Right lobe of liver (tissue), 6 donors: ENCODE results near the gene CABYR. TPM values are rescaled to one million over a fixed set of nuclear protein-coding genes. Genes with fewer than 3 reads are reported as not detected.

Experiments used
- ATAC-seq, 4 donors: fragments of 200-7000 bp; cut with Tn5 transposase; one replicate each; pipeline ENCODE4 v1.9.1; 2020; ENCODE audit warnings: mild to moderate bottlenecking in 4 of 4, moderate library complexity in 4 of 4
- DNase-seq, 3 donors: peaks; one replicate each; pipeline ENCODE4 v3.0.0-alpha.2; 2020
- H3K27ac ChIP-seq, 3 donors: fragments of 200-600 bp; one replicate each; pipeline ENCODE4 v1.8.0; 2022
- H3K27me3 ChIP-seq, 2 donors: fragments of 200-600 bp; one replicate each; pipeline ENCODE4 v1.8.0; 2022
- H3K36me3 ChIP-seq, 4 donors: fragments of 200-600 bp; sonication (generic) in 1 of 4; one replicate each; pipeline versions ENCODE4 v1.5.1 to v1.8.0; 2017 to 2022; ENCODE audit warnings: control low read depth in 1 of 4
- H3K4me1 ChIP-seq, 4 donors: fragments of 200-600 bp; sonication (generic) in 1 of 4; one replicate each; pipeline versions ENCODE4 v1.5.1 to v1.8.0; 2017 to 2022; ENCODE audit warnings: control low read depth in 1 of 4
- H3K4me3 ChIP-seq, 3 donors: fragments of 200-600 bp; one replicate each; pipeline ENCODE4 v1.8.0; 2022
- H3K9me3 ChIP-seq, 4 donors: fragments of 200-600 bp; sonication (generic) in 1 of 4; one replicate each; pipeline versions ENCODE4 v1.5.1 to v1.8.0; 2017 to 2022; ENCODE audit warnings: control low read depth in 1 of 4
- CTCF ChIP-seq, 4 donors: fragments of 200-600 bp in 3 of 4; fragments of 450-650 bp in 1 of 4; IDR thresholded peaks; one replicate each; pipeline versions ENCODE4 v1.5.1 to v1.8.0; 2016 to 2022; ENCODE audit warnings: antibody characterized with exemption in 4 of 4, mild to moderate bottlenecking in 2 of 4
- POLR2A ChIP-seq: fragments of 450-650 bp; IDR thresholded peaks from one replicate; pipeline ENCODE4 v1.6.1; 2017; ENCODE audit warnings: antibody characterized with exemption, mild to moderate bottlenecking
- WGBS: methylation state at CpG from one replicate; pipeline ENCODE4 v1.1.6; 2018; ENCODE audit warnings: low coverage, low lambda C conversion rate; ENCODE audit not compliant: insufficient coverage; ENCODE audit errors: missing lambda C conversion rate; 5-methylcytosine and 5-hydroxymethylcytosine counted together
- intact Hi-C, 2 donors: fragments of 100-400 bp; cut with DNase I; formaldehyde crosslinking; loops; one replicate each; pipeline versions ENCODE4 v1.11.2 to v1.14.1; 2022
- total RNA-seq, 6 experiments: library from RNA; depleted of rRNA in 2 of 6; stranded (reverse); fragments of >200 nt in 2 of 6; fragmentation: NEBNext Ultra II Directional in 3 of 6; extraction: Animal tissue kit (Norgen Biotek cat#: 25700) in 3 of 6; gene quantifications; one replicate each; pipeline versions ENCODE4 v1.1.0 to v1.2.4, GENCODE V29; 2016 to 2023
- donor health status: DM: no; HTN: yes; CAD: no.
- donor health status: DM: no; HTN: no; CAD: no.
- donor health status: DM: no; HTN: no; CAD: no.
- donor health status: DM: no; HTN: yes; CAD: no.
- donor health status: DM: no; HTN: yes; CAD: no.

CABYR gene
- total RNA-seq, 6 experiments from 2014 or later: 0.31 to 7.5 (median 3.7) TPM; not detected in 2

GRCh38 chr18:24114924-24115549 lies 23.8 kb upstream of the CABYR start:
- H3K4me3 ChIP-seq: peak overlapping the region; percentile 41 to 63 (median 59)
- H3K4me1 ChIP-seq: peaks cover 0 to 34% (median 9%) of the 10 kb centered on the region in 4 donors
- WGBS: 10% methylated on average over 4 of the region's 4 CpGs
- peak overlapping the region; percentile 91 to 97 (median 96) for H3K27ac ChIP-seq
- ATAC-seq (peak; percentile 6 to 50 (median 24)), DNase-seq (no peak)
- intact Hi-C loops: loop anchor here (10.0 kb wide), 2 partner anchors 50 to 60 kb away; no protein-coding TSS in a partner anchor
- TF ChIP-seq POLR2A (peak; percentile 48), CTCF (IDR thresholded peaks at IDR 0.05) (no peak)
- peaks cover 0 to 16% (median 5%) of the 10 kb centered on the region in 4 donors for H3K36me3 ChIP-seq
- H3K9me3 ChIP-seq: no peaks in the 10 kb centered on the region
- H3K27me3 ChIP-seq: no peaks in the 10 kb centered on the region

GRCh38 chr18:24115628-24116027 lies 23.2 kb upstream of the CABYR start:
- peaks cover 0 to 22% (median 8%) of the 10 kb centered on the region in 4 donors for H3K36me3 ChIP-seq
- intact Hi-C loops: loop anchor here (10.0 kb wide), 2 partner anchors 51 to 61 kb away; no protein-coding TSS in a partner anchor
- ATAC-seq (no peak), DNase-seq (no peak)
- TF ChIP-seq CTCF (IDR thresholded peaks at IDR 0.05) (no peak), POLR2A (no peak)
- peak overlapping the region; percentile 91 to 97 (median 96) for H3K27ac ChIP-seq
- H3K27me3 ChIP-seq: no peaks in the 10 kb centered on the region
- H3K4me1 ChIP-seq: peaks cover 0 to 36% (median 9%) of the 10 kb centered on the region in 4 donors
- 24% methylated on average over 2 of the region's 2 CpGs for WGBS
- H3K4me3 ChIP-seq: peak overlapping the region; percentile 12 to 63 (median 59)
- H3K9me3 ChIP-seq: no peaks in the 10 kb centered on the region

GRCh38 chr18:24118750-24119577 lies 19.9 kb upstream of the CABYR start:
- intact Hi-C loops: loop anchor here (10.0 kb wide), 2 partner anchors 54 to 64 kb away; no protein-coding TSS in a partner anchor

More at GRCh38 chr18:24118750-24119577, 19.9 kb upstream of the CABYR start:
- Histone ChIP-seq H3K27me3 (no peaks in the 10 kb centered on the region), H3K27ac (peak overlapping the region in 2 of 3 donors; percentile 11 to 97), H3K4me3 (no peak overlapping the region), H3K36me3 (peaks cover 0 to 35% (median 15%) of the 10 kb centered on the region in 4 donors), H3K9me3 (no peaks in the 10 kb centered on the region), H3K4me1 (peaks cover 0 to 33% (median 9%) of the 10 kb centered on the region in 4 donors)
- peak; percentile 55 to 64 (median 57) for ATAC-seq
- 58% methylated on average over 8 of the region's 8 CpGs for WGBS
- peak in 2 of 3 donors; percentile 56 to 69 for DNase-seq
- TF ChIP-seq CTCF (IDR thresholded peaks at IDR 0.05): peak; percentile 92 to 98 (median 94)
- no peak for TF ChIP-seq POLR2A
